ENCODE measurements around the gene ARMC9. TPM values are rescaled to one million over a fixed set of nuclear protein-coding genes. Genes with fewer than 3 reads are reported as not detected.
A peak's percentile ranks its signal among the peaks of the same experiment; 100 is the strongest.

Gene ARMC9
- total and polyA plus RNA-seq, 2 of the 13 experiments (the other 11 are each of a cell fraction or from before 2014, with no cell fraction given): 9.1 to 12.8 TPM

GRCh38 chr2:231198291-231199173 lies at the start of gene ARMC9 (continued):
- TF ChIP-seq ZNF136 (CRISPR knock-in tag; IDR thresholded peaks at IDR 0.05; ENCODE audit: low read depth) (0 out of 2 replicates have a peak, but pooled peaks have one; percentile 41), ZSCAN30 (CRISPR knock-in tag; IDR thresholded peaks at IDR 0.05) (no peak), ZNF768 (CRISPR knock-in tag; IDR thresholded peaks at IDR 0.05) (peak; percentile 45; the same call in 1 of the 2 replicates), FOXA1 (IDR thresholded peaks at IDR 0.05) (no peak), FOXA1 (CRISPR knock-in tag; IDR thresholded peaks at IDR 0.05) (no peak), ZNF660 (CRISPR knock-in tag; IDR thresholded peaks at IDR 0.05; ENCODE audit: borderline replicate concordance, low read depth) (peak; percentile 39; the same call in 1 of the 2 replicates), XBP1 (CRISPR knock-in tag; IDR thresholded peaks at IDR 0.05) (no peak), MXD4 (CRISPR knock-in tag; IDR thresholded peaks at IDR 0.05) (peak; percentile 87), ZNF75D (CRISPR knock-in tag; IDR thresholded peaks at IDR 0.05; ENCODE audit: borderline replicate concordance) (no peak; the same call in 1 of the 2 replicates), CHD4 (IDR thresholded peaks at IDR 0.05; ENCODE audit: borderline replicate concordance, low read length) (no peak), ZNF552 (CRISPR knock-in tag; IDR thresholded peaks at IDR 0.05; ENCODE audit: borderline replicate concordance) (peak; percentile 61; the same call in 1 of the 2 replicates), KLF9 (CRISPR knock-in tag; IDR thresholded peaks at IDR 0.05; ENCODE audit: low read depth) (no peak), ZNF780A (CRISPR knock-in tag; IDR thresholded peaks at IDR 0.05) (no peak), ZNF770 (CRISPR knock-in tag; IDR thresholded peaks at IDR 0.05) (no peak; the same call in 1 of the 2 replicates), MXI1 (IDR thresholded peaks at IDR 0.05; ENCODE audit: borderline replicate concordance, low read depth, low read length) (peak; percentile 97; the same call in 2 of the 3 replicates), ZNF296 (CRISPR knock-in tag; conservative IDR thresholded peaks at IDR 0.05) (no peak)
- TF ChIP-seq, protein P1, sequence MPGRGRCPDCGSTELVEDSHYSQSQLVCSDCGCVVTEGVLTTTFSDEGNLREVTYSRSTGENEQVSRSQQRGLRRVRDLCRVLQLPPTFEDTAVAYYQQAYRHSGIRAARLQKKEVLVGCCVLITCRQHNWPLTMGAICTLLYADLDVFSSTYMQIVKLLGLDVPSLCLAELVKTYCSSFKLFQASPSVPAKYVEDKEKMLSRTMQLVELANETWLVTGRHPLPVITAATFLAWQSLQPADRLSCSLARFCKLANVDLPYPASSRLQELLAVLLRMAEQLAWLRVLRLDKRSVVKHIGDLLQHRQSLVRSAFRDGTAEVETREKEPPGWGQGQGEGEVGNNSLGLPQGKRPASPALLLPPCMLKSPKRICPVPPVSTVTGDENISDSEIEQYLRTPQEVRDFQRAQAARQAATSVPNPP (CRISPR knock-in tag; IDR thresholded peaks at IDR 0.05): no peak
- TF ChIP-seq, protein P2, sequence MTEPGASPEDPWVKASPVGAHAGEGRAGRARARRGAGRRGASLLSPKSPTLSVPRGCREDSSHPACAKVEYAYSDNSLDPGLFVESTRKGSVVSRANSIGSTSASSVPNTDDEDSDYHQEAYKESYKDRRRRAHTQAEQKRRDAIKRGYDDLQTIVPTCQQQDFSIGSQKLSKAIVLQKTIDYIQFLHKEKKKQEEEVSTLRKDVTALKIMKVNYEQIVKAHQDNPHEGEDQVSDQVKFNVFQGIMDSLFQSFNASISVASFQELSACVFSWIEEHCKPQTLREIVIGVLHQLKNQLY (CRISPR knock-in tag; IDR thresholded peaks at IDR 0.05): no peak; the same call in 1 of the 2 replicates
- TF ChIP-seq, protein P3, sequence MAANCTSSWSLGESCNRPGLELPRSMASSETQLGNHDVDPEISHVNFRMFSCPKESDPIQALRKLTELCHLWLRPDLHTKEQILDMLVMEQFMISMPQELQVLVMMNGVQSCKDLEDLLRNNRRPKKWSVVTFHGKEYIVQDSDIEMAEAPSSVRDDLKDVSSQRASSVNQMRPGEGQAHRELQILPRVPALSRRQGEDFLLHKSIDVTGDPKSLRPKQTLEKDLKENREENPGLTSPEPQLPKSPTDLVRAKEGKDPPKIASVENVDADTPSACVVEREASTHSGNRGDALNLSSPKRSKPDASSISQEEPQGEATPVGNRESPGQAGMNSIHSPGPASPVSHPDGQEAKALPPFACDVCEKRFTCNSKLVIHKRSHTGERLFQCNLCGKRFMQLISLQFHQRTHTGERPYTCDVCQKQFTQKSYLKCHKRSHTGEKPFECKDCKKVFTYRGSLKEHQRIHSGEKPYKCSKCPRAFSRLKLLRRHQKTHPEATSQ (CRISPR knock-in tag; IDR thresholded peaks at IDR 0.05; ENCODE audit: borderline replicate concordance): no peak; the same call in 1 of the 2 replicates

All from HepG2 (cell line).